GM12872 (cell line): ENCODE results near the gene CCL27.
A peak's percentile ranks its signal among the peaks of the same experiment; 100 is the strongest.

ENCODE experiments used
- TF ChIP-seq, protein P1 (sequence below): IDR thresholded peaks from 3 replicates; pipeline ENCODE4 v1.5.1; 2011; ENCODE audit warnings: low read depth, mild to moderate bottlenecking, low read length, moderate library complexity; ENCODE audit not compliant: insufficient read depth

The CCL27 gene

DNA sequence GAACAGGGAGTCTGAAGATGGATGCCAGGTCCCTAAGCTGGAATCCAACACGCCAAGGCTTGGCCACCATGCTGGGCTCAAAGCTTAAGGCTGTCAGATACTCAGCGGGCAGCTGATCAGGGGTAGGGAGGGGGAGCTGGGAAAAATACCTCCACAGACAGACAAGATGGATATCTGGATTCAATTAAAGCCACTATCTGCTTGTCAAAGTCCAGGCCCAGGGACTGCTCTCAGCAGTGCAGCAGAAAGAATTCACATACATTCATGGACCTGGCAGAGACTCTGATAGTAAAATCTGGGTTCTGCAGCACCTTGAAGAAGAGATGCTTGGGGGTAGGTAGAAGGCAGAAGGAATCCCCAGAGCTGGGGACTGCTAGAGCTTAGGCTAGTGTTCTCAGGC lies 47.3 kb downstream of the CCL27 start:
- TF ChIP-seq, protein P1, sequence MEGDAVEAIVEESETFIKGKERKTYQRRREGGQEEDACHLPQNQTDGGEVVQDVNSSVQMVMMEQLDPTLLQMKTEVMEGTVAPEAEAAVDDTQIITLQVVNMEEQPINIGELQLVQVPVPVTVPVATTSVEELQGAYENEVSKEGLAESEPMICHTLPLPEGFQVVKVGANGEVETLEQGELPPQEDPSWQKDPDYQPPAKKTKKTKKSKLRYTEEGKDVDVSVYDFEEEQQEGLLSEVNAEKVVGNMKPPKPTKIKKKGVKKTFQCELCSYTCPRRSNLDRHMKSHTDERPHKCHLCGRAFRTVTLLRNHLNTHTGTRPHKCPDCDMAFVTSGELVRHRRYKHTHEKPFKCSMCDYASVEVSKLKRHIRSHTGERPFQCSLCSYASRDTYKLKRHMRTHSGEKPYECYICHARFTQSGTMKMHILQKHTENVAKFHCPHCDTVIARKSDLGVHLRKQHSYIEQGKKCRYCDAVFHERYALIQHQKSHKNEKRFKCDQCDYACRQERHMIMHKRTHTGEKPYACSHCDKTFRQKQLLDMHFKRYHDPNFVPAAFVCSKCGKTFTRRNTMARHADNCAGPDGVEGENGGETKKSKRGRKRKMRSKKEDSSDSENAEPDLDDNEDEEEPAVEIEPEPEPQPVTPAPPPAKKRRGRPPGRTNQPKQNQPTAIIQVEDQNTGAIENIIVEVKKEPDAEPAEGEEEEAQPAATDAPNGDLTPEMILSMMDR, result no peak

DNA sequence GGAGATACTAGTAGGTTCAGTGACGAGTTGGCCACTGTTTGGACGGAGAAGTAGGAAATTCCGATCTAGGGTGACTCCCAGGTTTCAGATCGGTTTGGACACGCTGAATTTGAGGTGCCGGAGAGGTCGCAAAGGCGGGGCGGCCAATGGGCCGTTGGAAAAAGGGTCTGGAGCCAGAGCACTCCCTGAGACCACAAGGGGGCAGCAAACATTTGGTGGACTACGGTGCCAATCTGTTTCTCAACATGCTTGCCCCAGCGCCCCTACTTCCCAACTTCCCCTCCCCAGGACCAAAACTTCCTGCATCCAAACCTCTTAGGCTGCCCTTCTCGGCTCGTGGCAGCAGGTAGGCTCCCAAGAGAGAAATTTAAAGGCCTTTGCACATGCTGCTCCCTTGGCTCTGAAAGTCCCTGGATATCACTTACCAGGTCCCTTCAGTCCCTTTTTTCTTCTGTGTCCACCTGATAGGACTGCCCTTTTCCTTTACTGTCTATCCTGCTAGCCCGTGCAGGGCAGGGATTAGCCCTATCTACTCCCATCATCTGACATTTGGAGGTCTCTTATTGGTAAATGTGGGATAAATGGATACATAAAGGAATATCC lies 49.6 kb downstream of the CCL27 start:
- TF ChIP-seq, protein P1, result peak; percentile 93
